Endothelial cell (in vitro differentiated cells): ENCODE results near the gene PPP6R2. TPM values are rescaled to one million over a fixed set of nuclear protein-coding genes. Genes with fewer than 3 reads are reported as not detected.

Experiments used
- DNase-seq: peaks from one replicate; pipeline ENCODE4 v3.0.0; 2021; ENCODE audit warnings: low spot score
- H3K27ac Mint-ChIP-seq: one replicate; pipeline ENCODE4 v1.8.0; 2021; ENCODE audit warnings: mixed read lengths, inconsistent platforms; ENCODE audit not compliant: unreplicated experiment
- H3K27me3 Mint-ChIP-seq: one replicate; pipeline ENCODE4 v1.8.0; 2021; ENCODE audit warnings: mild to moderate bottlenecking, moderate library complexity, mixed read lengths, inconsistent platforms; ENCODE audit not compliant: unreplicated experiment
- H3K36me3 Mint-ChIP-seq: one replicate; pipeline ENCODE4 v1.8.0; 2021; ENCODE audit warnings: mild to moderate bottlenecking, low read depth, mixed read lengths, inconsistent platforms; ENCODE audit not compliant: unreplicated experiment
- H3K4me1 Mint-ChIP-seq: one replicate; pipeline ENCODE4 v1.8.0; 2021; ENCODE audit warnings: mild to moderate bottlenecking, mixed read lengths, inconsistent platforms; ENCODE audit not compliant: unreplicated experiment
- H3K4me3 Mint-ChIP-seq: one replicate; pipeline ENCODE4 v1.8.0; 2021; ENCODE audit warnings: mild to moderate bottlenecking, mixed read lengths, inconsistent platforms; ENCODE audit not compliant: unreplicated experiment
- H3K9me3 Mint-ChIP-seq: one replicate; pipeline ENCODE4 v1.8.0; 2021; ENCODE audit warnings: mixed read lengths, inconsistent platforms; ENCODE audit not compliant: unreplicated experiment
- total RNA-seq: library from RNA; stranded (reverse); fragmentation: NEBNext Ultra II Directional; extraction: Animal tissue kit (Norgen Biotek cat#: 25700); gene quantifications from one replicate; pipeline ENCODE4 v1.2.1, GENCODE V29; 2021; ENCODE audit not compliant: unreplicated experiment
- TF ChIP-seq, protein P1 (sequence below): fragments of 200-600 bp; sonication (generic); IDR thresholded peaks from one replicate; pipeline ENCODE4 v1.5.0; 2021; ENCODE audit warnings: antibody characterized with exemption; ENCODE audit not compliant: unreplicated experiment

PPP6R2 gene
- total RNA-seq, 1 donor from 2014 or later: 50.9 TPM

GRCh38 chr22:50456466-50457234 lies 113.5 kb downstream of the PPP6R2 start:
- Mint-ChIP-seq H3K4me3 (no peak overlapping the region), H3K36me3 (peaks cover 31% of the 10 kb centered on the region), H3K27ac (no peak overlapping the region)

GRCh38 chr22:50459016-50459415 lies 115.9 kb downstream of the PPP6R2 start:
- Mint-ChIP-seq H3K27ac (no peak overlapping the region), H3K4me3 (no peak overlapping the region), H3K27me3 (peaks cover 3% of the 10 kb centered on the region), H3K36me3 (peaks cover 32% of the 10 kb centered on the region), H3K9me3 (no peaks in the 10 kb centered on the region), H3K4me1 (peaks cover 3% of the 10 kb centered on the region)
- TF ChIP-seq, protein P1, sequence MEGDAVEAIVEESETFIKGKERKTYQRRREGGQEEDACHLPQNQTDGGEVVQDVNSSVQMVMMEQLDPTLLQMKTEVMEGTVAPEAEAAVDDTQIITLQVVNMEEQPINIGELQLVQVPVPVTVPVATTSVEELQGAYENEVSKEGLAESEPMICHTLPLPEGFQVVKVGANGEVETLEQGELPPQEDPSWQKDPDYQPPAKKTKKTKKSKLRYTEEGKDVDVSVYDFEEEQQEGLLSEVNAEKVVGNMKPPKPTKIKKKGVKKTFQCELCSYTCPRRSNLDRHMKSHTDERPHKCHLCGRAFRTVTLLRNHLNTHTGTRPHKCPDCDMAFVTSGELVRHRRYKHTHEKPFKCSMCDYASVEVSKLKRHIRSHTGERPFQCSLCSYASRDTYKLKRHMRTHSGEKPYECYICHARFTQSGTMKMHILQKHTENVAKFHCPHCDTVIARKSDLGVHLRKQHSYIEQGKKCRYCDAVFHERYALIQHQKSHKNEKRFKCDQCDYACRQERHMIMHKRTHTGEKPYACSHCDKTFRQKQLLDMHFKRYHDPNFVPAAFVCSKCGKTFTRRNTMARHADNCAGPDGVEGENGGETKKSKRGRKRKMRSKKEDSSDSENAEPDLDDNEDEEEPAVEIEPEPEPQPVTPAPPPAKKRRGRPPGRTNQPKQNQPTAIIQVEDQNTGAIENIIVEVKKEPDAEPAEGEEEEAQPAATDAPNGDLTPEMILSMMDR: no peak
- no peak for DNase-seq

More at GRCh38 chr22:50456466-50457234, 113.5 kb downstream of the PPP6R2 start:
- Mint-ChIP-seq H3K4me1 (peaks cover 3% of the 10 kb centered on the region), H3K27me3 (peaks cover 3% of the 10 kb centered on the region), H3K9me3 (no peaks in the 10 kb centered on the region)
- no peak for DNase-seq
- TF ChIP-seq, protein P1: no peak

DNA sequence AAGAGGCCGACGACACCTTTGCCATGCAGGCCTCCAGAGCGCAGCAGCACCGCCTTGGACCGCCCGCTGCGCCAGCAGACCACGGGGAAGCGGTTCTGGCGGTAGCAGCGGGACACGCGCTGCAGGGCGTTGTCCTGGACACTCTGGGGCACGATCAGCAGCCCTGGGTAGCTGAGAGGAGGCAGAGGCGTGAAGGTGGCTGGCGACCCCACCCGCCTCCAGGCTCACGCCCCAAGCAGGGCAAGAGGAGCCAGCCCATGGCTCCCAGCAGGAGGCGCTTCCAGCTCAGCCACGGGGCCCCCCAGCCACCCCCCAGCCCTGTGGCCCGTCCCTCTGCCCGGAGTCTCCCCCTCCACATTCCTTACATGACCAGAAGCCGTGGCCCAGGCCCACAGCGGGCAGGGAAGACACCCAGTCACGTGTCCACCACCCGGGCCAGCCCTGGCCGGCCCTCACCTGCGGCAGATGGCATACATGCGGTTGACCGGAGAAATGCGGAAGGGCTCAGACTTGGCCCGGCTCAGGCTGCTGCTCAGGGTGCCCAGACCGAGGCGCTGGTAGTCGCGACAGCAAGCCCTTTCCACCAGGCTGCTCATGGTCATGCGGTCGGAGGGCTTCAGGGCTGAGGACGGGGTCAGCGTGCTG lies 116.5 kb downstream of the PPP6R2 start:
- Mint-ChIP-seq H3K4me1 (peaks cover 3% of the 10 kb centered on the region), H3K9me3 (no peaks in the 10 kb centered on the region), H3K27ac (no peak overlapping the region), H3K36me3 (peaks cover 31% of the 10 kb centered on the region), H3K27me3 (peaks cover 3% of the 10 kb centered on the region), H3K4me3 (no peak overlapping the region)
- DNase-seq: no peak
- TF ChIP-seq, protein P1: no peak

DNA sequence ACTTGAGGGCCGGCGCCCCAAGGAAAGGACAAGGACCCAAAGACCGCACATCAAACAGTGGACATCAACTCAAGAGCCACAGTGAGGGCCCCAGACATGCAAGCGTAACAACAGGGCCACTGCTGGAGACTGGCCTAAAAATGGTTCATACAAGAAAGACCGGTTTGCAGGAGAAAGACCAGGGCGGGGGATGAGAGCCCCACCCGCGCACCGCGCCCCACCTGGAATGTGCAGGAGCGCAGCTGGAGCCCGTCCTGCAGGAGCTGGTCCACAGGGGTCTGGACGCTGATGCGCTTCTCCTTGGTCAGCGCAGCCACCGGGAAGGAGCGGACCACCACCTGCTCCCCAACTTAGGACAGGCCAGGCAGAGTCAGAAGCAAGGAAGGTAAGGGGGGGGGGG lies 117.8 kb downstream of the PPP6R2 start:
- H3K4me3 Mint-ChIP-seq: no peak overlapping the region
- H3K27ac Mint-ChIP-seq: no peak overlapping the region
- DNase-seq: no peak
- TF ChIP-seq, protein P1: no peak
- no peaks in the 10 kb centered on the region for H3K9me3 Mint-ChIP-seq
- H3K36me3 Mint-ChIP-seq: peaks cover 31% of the 10 kb centered on the region
- peaks cover 3% of the 10 kb centered on the region for H3K4me1 Mint-ChIP-seq
- peaks cover 3% of the 10 kb centered on the region for H3K27me3 Mint-ChIP-seq

DNA sequence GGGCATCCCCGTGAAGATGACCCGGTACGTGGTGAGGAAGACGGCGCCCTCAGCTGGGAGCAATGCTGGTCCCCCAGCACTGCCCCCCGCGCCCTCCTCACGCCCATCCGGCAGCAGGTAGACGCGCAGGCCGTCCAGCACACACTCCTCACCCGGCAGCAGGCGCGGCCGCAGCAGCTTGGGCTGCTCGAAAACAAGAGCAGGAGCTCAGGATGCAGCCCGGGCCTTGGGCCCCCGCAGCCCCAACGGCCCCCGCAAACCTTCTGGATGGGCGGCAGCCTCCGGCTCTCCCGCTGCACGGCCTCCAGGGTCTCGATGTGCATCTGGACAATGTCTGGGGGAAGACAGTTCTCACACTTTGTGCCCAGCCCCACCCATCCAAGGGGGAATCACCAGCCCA lies 118.4 kb downstream of the PPP6R2 start:
- no peak for DNase-seq
- Mint-ChIP-seq H3K36me3 (peaks cover 31% of the 10 kb centered on the region), H3K9me3 (no peaks in the 10 kb centered on the region), H3K27ac (no peak overlapping the region), H3K27me3 (peaks cover 3% of the 10 kb centered on the region), H3K4me3 (no peak overlapping the region), H3K4me1 (peaks cover 3% of the 10 kb centered on the region)
- TF ChIP-seq, protein P1: no peak
